MM.1S (cell line): ENCODE measurements around the gene SEPTIN5.

ENCODE experiments used
- CTCF ChIP-seq: fragments of 300-600 bp; sonication (generic); IDR thresholded peaks from 2 replicates; pipeline ENCODE4 v1.5.1; 2016; ENCODE audit warnings: antibody characterized with exemption, low read length, mixed read lengths
- EZH2phosphoT487 ChIP-seq: fragments of 300-600 bp; sonication (generic); IDR thresholded peaks from 2 replicates; pipeline ENCODE4 v1.6.1; 2018; ENCODE audit warnings: antibody characterized with exemption, low read length

GRCh38 chr22:19687561-19688300 lies 26.6 kb upstream of the SEPTIN5 start:
- TF ChIP-seq CTCF = no peak
- TF ChIP-seq EZH2phosphoT487 = no peak
